ENCODE measurements around the gene RAD51B.

Gene RAD51B

DNA sequence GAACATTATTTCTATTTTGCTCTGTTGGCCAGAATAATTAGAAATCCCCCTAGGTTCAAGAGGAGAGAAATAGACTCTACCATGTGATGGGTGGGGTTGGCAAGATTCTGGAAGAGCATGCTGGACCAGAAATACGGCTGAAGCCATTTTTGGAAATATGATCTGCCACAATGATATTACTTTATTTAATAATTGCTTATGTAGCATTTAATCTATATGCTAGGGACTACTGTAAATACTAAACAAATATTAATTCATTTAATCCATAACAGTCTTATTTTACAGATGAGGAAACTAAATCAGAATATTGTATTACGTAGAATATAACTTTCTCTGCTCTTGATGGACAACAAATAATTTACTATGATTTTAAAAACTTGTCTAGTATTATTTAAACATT, 193.7 kb downstream of the RAD51B start:
- DNase-seq (ENCODE audit: low read depth in 1 of 2, low spot score in 1 of 2): no peak
- no peak overlapping the region for H3K4me3 ChIP-seq (replicated peaks; ENCODE audit: insufficient read depth, low read length)
- TF ChIP-seq SPI1 (IDR thresholded peaks at IDR 0.05; ENCODE audit: borderline replicate concordance, low read depth): no peak
- TF ChIP-seq, protein P1, sequence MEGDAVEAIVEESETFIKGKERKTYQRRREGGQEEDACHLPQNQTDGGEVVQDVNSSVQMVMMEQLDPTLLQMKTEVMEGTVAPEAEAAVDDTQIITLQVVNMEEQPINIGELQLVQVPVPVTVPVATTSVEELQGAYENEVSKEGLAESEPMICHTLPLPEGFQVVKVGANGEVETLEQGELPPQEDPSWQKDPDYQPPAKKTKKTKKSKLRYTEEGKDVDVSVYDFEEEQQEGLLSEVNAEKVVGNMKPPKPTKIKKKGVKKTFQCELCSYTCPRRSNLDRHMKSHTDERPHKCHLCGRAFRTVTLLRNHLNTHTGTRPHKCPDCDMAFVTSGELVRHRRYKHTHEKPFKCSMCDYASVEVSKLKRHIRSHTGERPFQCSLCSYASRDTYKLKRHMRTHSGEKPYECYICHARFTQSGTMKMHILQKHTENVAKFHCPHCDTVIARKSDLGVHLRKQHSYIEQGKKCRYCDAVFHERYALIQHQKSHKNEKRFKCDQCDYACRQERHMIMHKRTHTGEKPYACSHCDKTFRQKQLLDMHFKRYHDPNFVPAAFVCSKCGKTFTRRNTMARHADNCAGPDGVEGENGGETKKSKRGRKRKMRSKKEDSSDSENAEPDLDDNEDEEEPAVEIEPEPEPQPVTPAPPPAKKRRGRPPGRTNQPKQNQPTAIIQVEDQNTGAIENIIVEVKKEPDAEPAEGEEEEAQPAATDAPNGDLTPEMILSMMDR (IDR thresholded peaks at IDR 0.05; ENCODE audit: insufficient read depth, low read length): no peak
- no peak for TF ChIP-seq POLR2AphosphoS5 (IDR thresholded peaks at IDR 0.05; ENCODE audit: low read depth)
- TF ChIP-seq GABPA (IDR thresholded peaks at IDR 0.05; ENCODE audit: low read depth): no peak
- TF ChIP-seq, protein P2, sequence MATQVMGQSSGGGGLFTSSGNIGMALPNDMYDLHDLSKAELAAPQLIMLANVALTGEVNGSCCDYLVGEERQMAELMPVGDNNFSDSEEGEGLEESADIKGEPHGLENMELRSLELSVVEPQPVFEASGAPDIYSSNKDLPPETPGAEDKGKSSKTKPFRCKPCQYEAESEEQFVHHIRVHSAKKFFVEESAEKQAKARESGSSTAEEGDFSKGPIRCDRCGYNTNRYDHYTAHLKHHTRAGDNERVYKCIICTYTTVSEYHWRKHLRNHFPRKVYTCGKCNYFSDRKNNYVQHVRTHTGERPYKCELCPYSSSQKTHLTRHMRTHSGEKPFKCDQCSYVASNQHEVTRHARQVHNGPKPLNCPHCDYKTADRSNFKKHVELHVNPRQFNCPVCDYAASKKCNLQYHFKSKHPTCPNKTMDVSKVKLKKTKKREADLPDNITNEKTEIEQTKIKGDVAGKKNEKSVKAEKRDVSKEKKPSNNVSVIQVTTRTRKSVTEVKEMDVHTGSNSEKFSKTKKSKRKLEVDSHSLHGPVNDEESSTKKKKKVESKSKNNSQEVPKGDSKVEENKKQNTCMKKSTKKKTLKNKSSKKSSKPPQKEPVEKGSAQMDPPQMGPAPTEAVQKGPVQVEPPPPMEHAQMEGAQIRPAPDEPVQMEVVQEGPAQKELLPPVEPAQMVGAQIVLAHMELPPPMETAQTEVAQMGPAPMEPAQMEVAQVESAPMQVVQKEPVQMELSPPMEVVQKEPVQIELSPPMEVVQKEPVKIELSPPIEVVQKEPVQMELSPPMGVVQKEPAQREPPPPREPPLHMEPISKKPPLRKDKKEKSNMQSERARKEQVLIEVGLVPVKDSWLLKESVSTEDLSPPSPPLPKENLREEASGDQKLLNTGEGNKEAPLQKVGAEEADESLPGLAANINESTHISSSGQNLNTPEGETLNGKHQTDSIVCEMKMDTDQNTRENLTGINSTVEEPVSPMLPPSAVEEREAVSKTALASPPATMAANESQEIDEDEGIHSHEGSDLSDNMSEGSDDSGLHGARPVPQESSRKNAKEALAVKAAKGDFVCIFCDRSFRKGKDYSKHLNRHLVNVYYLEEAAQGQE (IDR thresholded peaks at IDR 0.05; ENCODE audit: insufficient replicate concordance, low read depth): no peak
- no peak overlapping the region for H3K27ac ChIP-seq (replicated peaks)
- no peaks in the 10 kb centered on the region for H3K27me3 ChIP-seq (ENCODE audit: insufficient read depth, poor library complexity, severe bottlenecking)

DNA sequence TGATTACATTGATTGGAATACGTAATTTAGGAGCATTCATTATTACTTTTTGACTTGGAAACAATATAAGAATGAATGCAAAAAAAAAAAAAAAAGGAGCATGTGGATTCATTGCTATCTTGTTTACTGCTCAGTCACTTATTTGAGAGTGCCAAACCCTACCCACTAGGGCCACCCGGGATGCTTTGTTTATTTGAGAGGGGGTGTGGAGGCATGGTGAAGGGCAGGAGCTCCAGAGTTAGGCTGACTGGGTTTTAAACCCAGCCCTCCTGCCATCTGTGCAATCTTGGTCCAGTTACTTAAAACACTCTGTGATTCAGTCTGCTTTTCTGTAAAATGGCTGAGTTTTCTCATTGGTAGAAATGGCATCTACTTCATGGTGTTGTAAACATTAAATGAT, 195.2 kb downstream of the RAD51B start:
- Histone ChIP-seq H3K27ac (replicated peaks) (no peak overlapping the region), H3K4me3 (replicated peaks; ENCODE audit: insufficient read depth, low read length) (no peak overlapping the region), H3K27me3 (ENCODE audit: insufficient read depth, poor library complexity, severe bottlenecking) (no peaks in the 10 kb centered on the region)
- no peak for DNase-seq (ENCODE audit: low read depth in 1 of 2, low spot score in 1 of 2)
- no peak for TF ChIP-seq POLR2AphosphoS5 (IDR thresholded peaks at IDR 0.05; ENCODE audit: low read depth)
- no peak for TF ChIP-seq GABPA (IDR thresholded peaks at IDR 0.05; ENCODE audit: low read depth)
- TF ChIP-seq, protein P2 (IDR thresholded peaks at IDR 0.05; ENCODE audit: insufficient replicate concordance, low read depth): no peak
- TF ChIP-seq, protein P1 (IDR thresholded peaks at IDR 0.05; ENCODE audit: insufficient read depth, low read length): no peak
- TF ChIP-seq SPI1 (IDR thresholded peaks at IDR 0.05; ENCODE audit: borderline replicate concordance, low read depth): no peak

DNA sequence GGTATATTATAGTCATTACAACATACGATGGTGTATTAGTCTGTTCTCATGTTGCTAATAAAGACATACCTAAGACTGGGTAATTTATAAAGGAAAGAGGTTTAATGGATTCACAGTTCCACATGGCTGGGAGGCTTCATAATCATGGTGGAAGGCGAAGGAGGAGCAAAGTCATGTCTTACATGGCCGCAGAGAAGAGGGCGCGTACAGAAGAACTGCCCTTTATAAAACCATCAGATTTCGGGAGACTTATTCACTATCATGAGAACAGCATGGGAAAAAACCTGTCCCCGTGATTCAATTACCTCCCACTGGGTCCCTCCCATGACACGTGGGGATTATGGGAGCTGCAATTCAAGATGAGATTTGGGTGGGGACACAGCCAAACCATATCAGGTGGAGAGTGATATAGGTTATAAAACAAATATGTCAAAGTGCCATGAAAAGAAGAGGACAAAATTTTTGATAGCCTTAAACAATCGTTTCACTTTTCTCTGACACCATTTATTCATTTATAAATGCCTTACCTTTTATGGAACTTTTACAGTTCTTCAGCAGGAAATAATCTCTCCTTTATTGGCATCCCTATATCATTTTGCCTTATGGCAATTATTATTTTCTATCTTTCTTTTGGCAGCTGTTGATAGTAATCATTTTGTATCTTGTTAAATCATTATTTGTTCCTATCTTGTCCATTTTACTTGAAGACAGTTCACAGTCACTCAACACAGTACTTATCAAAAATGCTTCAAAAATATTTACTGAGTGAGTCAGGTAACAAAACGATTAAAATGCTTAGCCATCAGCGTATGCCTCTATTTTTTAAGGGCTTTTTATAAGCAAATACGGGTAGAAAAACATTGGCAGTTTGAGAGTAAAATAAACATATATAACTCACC, 196.0 kb downstream of the RAD51B start:
- H3K27ac ChIP-seq (replicated peaks): no peak overlapping the region
- TF ChIP-seq POLR2AphosphoS5 (IDR thresholded peaks at IDR 0.05; ENCODE audit: low read depth): no peak
- TF ChIP-seq GABPA (IDR thresholded peaks at IDR 0.05; ENCODE audit: low read depth): no peak
- TF ChIP-seq SPI1 (IDR thresholded peaks at IDR 0.05; ENCODE audit: borderline replicate concordance, low read depth): no peak
- TF ChIP-seq, protein P2 (IDR thresholded peaks at IDR 0.05; ENCODE audit: insufficient replicate concordance, low read depth): no peak
- TF ChIP-seq, protein P1 (IDR thresholded peaks at IDR 0.05; ENCODE audit: insufficient read depth, low read length): no peak
- no peaks in the 10 kb centered on the region for H3K27me3 ChIP-seq (ENCODE audit: insufficient read depth, poor library complexity, severe bottlenecking)
- DNase-seq (ENCODE audit: low read depth in 1 of 2, low spot score in 1 of 2): no peak
- H3K4me3 ChIP-seq (replicated peaks; ENCODE audit: insufficient read depth, low read length): no peak overlapping the region

All from HL-60 (cell line).